ENCODE measurements around the gene CNOT2. TPM values are rescaled to one million over a fixed set of nuclear protein-coding genes. Genes with fewer than 3 reads are reported as not detected.

CNOT2 gene
- total RNA-seq, 1 donor = 135 TPM

DNA sequence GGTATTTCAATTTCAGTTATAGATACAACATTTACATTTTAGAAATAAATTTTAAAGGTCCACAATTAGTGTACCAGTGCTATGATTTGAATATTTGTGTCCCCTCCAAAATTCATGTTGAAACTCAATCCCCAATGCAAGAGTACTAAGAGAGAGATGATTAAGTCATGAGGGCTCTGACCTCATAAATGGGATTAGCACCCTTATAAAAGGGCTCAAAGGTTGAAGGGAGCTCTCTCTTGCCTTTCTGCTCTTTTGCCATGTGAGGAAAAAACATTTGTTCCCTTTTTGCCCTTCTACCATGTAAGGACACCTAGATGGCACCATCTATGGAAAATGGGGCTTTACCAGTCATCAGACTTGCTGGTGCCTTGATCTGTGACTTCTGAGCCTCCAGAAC lies 25.8 kb upstream of the CNOT2 start:
- no peak for DNase-seq (ENCODE audit: low read depth)
- H3K4me3 ChIP-seq (ENCODE audit: low read depth, low read length) = no peak overlapping the region
- no peak for TF ChIP-seq CTCF (IDR thresholded peaks at IDR 0.05; ENCODE audit: insufficient read depth, low read length)

GRCh38 chr12:70221626-70222025 lies 21.6 kb upstream of the CNOT2 start:
- no peak for DNase-seq (ENCODE audit: low read depth)
- no peak for TF ChIP-seq CTCF (IDR thresholded peaks at IDR 0.05; ENCODE audit: insufficient read depth, low read length)
- no peak overlapping the region for H3K4me3 ChIP-seq (ENCODE audit: low read depth, low read length)

DNA sequence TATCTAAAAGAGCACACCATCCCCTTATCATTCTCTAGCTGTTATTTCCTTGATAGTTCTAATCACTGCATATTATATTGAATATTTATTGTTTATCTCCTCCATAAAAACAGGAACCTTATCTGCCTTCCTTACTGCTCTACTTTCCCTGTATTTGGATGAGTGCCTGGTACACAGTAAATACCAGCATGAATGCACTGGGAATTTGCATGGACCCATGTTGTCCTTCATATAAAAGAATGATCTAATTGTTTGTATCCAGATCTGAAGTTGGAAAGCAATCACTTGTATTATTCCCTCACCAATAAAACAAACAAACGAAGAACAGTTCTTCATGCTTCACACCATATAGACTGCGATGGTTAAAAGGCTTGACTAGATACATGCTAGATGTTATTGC lies 15.3 kb upstream of the CNOT2 start:
- no peak for TF ChIP-seq CTCF (IDR thresholded peaks at IDR 0.05; ENCODE audit: insufficient read depth, low read length)
- no peak overlapping the region for H3K4me3 ChIP-seq (ENCODE audit: low read depth, low read length)

DNA sequence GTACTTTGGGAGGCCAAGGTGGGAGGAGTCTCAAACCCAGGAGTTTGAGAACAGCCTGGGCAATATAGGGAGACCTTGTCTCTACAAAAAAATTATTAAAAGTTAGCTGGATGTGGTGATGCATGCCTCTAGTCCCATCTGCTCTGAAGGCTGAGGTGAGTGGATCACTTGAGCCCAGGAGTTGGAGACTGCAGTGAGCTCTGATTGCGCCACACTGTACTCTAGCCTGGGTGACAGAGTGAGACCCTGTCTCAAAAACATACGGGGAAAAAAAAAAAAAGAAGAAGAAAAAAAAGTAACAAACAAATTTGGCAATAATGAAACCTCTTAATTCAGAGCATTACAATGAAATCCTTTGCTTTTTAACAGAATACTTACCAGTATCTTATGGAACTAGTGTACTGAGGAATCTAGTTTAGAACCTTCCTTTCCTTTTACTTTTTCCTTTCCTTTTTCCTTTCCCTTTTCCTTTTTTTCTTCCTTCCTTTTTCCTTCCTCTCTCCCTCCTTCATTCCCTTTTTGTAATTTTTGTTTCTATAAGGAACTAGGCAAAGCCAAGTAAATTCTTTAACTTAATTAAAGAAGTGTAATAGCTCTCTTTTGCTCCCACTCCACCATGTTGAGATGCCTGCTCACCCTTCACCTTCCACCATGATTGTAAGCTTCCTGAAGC lies 12.2 kb upstream of the CNOT2 start:
- no peak overlapping the region for H3K4me3 ChIP-seq (ENCODE audit: low read depth, low read length)
- TF ChIP-seq CTCF (IDR thresholded peaks at IDR 0.05; ENCODE audit: insufficient read depth, low read length) = no peak
- no peak for DNase-seq (ENCODE audit: low read depth)

More for the DNA sequence above, 15.3 kb upstream of the CNOT2 start:
- DNase-seq (ENCODE audit: low read depth) = no peak

GRCh38 chr12:70236990-70237389 lies 6.2 kb upstream of the CNOT2 start:
- no peak for DNase-seq (ENCODE audit: low read depth)
- no peak overlapping the region for H3K4me3 ChIP-seq (ENCODE audit: low read depth, low read length)
- no peak for TF ChIP-seq CTCF (IDR thresholded peaks at IDR 0.05; ENCODE audit: insufficient read depth, low read length)

- no peak for TF ChIP-seq CTCF (IDR thresholded peaks at IDR 0.05; ENCODE audit: insufficient read depth, low read length)
- DNase-seq (ENCODE audit: low read depth) = no peak
- no peak overlapping the region for H3K4me3 ChIP-seq (ENCODE audit: low read depth, low read length)
These were observed 2.6 kb upstream of the CNOT2 start for GRCh38 chr12:70240673-70241072.

DNA sequence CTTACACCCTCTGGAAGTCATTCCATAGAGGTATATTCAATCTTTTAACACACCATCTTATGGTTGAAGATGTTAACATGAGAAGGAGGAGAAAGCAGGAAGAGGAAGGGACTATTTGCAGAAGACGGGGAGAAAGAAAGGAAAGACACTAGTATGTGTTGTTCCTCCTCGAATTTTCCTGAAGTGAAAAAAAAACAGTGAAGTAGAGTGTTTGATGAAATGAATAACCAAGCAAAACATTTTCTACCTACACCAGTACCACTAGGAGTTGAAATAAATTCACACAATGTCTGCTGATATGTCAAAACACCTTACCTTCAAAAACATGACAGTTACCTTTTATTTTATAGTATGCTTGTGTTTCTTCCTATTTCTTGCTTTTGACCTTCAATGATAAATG lies 1.4 kb upstream of the CNOT2 start:
- TF ChIP-seq CTCF (IDR thresholded peaks at IDR 0.05; ENCODE audit: insufficient read depth, low read length) = no peak
- DNase-seq (ENCODE audit: low read depth) = no peak
- peak overlapping the region; percentile 86 for H3K4me3 ChIP-seq (ENCODE audit: low read depth, low read length)

Measured in fibroblast of the aortic adventitia (primary cell).